CD4-positive, alpha-beta T cell (primary cell): ENCODE results near the gene FAM163B. TPM values are rescaled to one million over a fixed set of nuclear protein-coding genes. Genes with fewer than 3 reads are reported as not detected.

Experiments used
- ATAC-seq: fragments of 200-7000 bp; cut with Tn5 transposase; one replicate; pipeline ENCODE4 v1.10.0; 2022; ENCODE audit warnings: mild to moderate bottlenecking; ENCODE audit not compliant: poor library complexity
- CTCF ChIA-PET: fragments of 350-600 bp; sonication (Branson Sonifier 250); formaldehyde crosslinking; loops from one replicate; lab custom pipeline; 2021; ENCODE audit warnings: antibody characterized with exemption, inconsistent platforms; lab: Charles Lee
- POLR2A ChIA-PET: fragments of 350-600 bp; sonication (Branson Sonifier 250); formaldehyde crosslinking; loops from one replicate; lab custom pipeline; 2021; ENCODE audit warnings: antibody characterized with exemption, inconsistent platforms; lab: Charles Lee
- DNase-seq, 14 experiments: peaks; one replicate each; pipeline ENCODE4 v3.0.0-alpha.2; 2013 to 2020; ENCODE audit warnings: mixed read lengths in 2 of 14
- H3K27ac ChIP-seq, 2 donors: one replicate each; pipeline versions ENCODE4 v1.5.1 to v1.7.0; 2013; ENCODE audit warnings: low read length in 2 of 2, low read depth in 1 of 2, mild to moderate bottlenecking in 1 of 2
- H3K27me3 ChIP-seq, 2 experiments: 1 replicate in 1 of 2; 2 replicates in 1 of 2; pipeline versions ENCODE4 v1.6.1 to v1.7.0; 2013; ENCODE audit warnings: low read length in 2 of 2, control low read depth in 1 of 2, mild to moderate bottlenecking in 1 of 2, moderate library complexity in 1 of 2; ENCODE audit not compliant: insufficient read depth in 2 of 2, control insufficient read depth in 1 of 2
- H3K36me3 ChIP-seq: one replicate; pipeline ENCODE4 v1.6.1; 2013; ENCODE audit warnings: low read length, control low read depth; ENCODE audit not compliant: insufficient read depth
- H3K4me1 ChIP-seq: one replicate; pipeline ENCODE4 v1.6.1; 2013; ENCODE audit warnings: low read length, control low read depth; ENCODE audit not compliant: insufficient read depth
- H3K4me3 ChIP-seq: one replicate; pipeline ENCODE4 v1.5.1; 2013; ENCODE audit warnings: mild to moderate bottlenecking, low read length, moderate library complexity
- H3K9me3 ChIP-seq, 2 experiments: 1 replicate in 1 of 2; 2 replicates in 1 of 2; pipeline versions ENCODE4 v1.6.1 to v1.7.0; 2013; ENCODE audit warnings: low read length in 2 of 2, mild to moderate bottlenecking in 2 of 2, control low read depth in 1 of 2, moderate library complexity in 1 of 2; ENCODE audit not compliant: control insufficient read depth in 1 of 2, insufficient read depth in 1 of 2
- H3K27ac Mint-ChIP-seq: one replicate; pipeline ENCODE4 v1.8.0; 2020; ENCODE audit warnings: mixed read lengths
- H3K27me3 Mint-ChIP-seq: one replicate; pipeline ENCODE4 v1.8.0; 2021; ENCODE audit warnings: mixed read lengths
- H3K36me3 Mint-ChIP-seq: one replicate; pipeline ENCODE4 v1.8.0; 2021; ENCODE audit warnings: low read depth, mixed read lengths
- H3K4me1 Mint-ChIP-seq: one replicate; pipeline ENCODE4 v1.8.0; 2021; ENCODE audit warnings: low read depth, mixed read lengths
- H3K4me3 Mint-ChIP-seq: one replicate; pipeline ENCODE4 v1.8.0; 2020; ENCODE audit warnings: mild to moderate bottlenecking, mixed read lengths
- H3K9me3 Mint-ChIP-seq: one replicate; pipeline ENCODE4 v1.8.0; 2020; ENCODE audit warnings: mixed read lengths
- intact Hi-C, 2 experiments: fragments of 100-400 bp; cut with DNase I in 1 of 2; cut with micrococcal nuclease in 1 of 2; formaldehyde crosslinking; loops; one replicate each; pipeline versions ENCODE4 v1.15.1 to v1.9.0; 2023 to 2025; cut with DNase I, micrococcal nuclease
- total RNA-seq, 174 experiments: library from RNA in 2 of 174; stranded (reverse) in 2 of 174; gene quantifications; one replicate each; pipeline ENCODE4 v1.2.3 and lab custom pipeline; 2021 to 2026
- TF ChIP-seq, protein P1 (sequence below): fragments of 200-600 bp; IDR thresholded peaks from one replicate; pipeline ENCODE4 v1.8.0; 2022; ENCODE audit warnings: antibody characterized with exemption, mild to moderate bottlenecking

Gene FAM163B
- total RNA-seq, 2 experiments from 2014 or later: not detected

DNA sequence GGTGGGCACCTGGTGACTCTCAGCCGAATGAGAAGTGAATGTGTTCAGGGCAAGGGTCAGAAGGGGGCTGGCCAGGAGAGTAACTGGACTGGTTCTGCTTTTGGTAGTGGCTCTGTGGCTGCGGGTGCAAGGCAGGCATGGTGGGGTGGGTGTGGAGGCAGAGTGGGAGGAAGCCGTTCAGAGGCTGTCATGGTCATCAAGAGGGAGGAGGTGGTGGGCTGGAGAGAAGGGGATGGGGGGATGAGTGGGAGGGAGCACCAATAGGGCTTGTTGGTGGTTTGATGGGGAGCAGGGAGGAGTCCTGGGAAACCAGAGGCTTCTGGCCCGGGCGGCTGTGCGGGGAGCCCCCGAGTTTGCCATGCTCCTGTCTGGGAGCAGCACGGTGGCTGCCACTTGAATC lies 13.3 kb downstream of the FAM163B start:
- H3K27me3 ChIP-seq: no peaks in the 10 kb centered on the region
- no peaks in the 10 kb centered on the region for H3K4me1 ChIP-seq
- H3K9me3 ChIP-seq: peaks cover 14 to 32% of the 10 kb centered on the region in 2 experiments
- Mint-ChIP-seq H3K27ac (no peak overlapping the region), H3K27me3 (no peaks in the 10 kb centered on the region), H3K36me3 (no peaks in the 10 kb centered on the region), H3K4me3 (no peak overlapping the region), H3K4me1 (no peaks in the 10 kb centered on the region), H3K9me3 (peaks cover 9% of the 10 kb centered on the region)
- DNase-seq (no peak), ATAC-seq (no peak)
- no peaks in the 10 kb centered on the region for H3K36me3 ChIP-seq
- no peak overlapping the region for H3K27ac ChIP-seq
- CTCF ChIA-PET: no interaction called here
- POLR2A ChIA-PET: no interaction called here
- intact Hi-C loops: no loop called here
- no peak overlapping the region for H3K4me3 ChIP-seq
- TF ChIP-seq, protein P1, sequence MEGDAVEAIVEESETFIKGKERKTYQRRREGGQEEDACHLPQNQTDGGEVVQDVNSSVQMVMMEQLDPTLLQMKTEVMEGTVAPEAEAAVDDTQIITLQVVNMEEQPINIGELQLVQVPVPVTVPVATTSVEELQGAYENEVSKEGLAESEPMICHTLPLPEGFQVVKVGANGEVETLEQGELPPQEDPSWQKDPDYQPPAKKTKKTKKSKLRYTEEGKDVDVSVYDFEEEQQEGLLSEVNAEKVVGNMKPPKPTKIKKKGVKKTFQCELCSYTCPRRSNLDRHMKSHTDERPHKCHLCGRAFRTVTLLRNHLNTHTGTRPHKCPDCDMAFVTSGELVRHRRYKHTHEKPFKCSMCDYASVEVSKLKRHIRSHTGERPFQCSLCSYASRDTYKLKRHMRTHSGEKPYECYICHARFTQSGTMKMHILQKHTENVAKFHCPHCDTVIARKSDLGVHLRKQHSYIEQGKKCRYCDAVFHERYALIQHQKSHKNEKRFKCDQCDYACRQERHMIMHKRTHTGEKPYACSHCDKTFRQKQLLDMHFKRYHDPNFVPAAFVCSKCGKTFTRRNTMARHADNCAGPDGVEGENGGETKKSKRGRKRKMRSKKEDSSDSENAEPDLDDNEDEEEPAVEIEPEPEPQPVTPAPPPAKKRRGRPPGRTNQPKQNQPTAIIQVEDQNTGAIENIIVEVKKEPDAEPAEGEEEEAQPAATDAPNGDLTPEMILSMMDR: no peak

DNA sequence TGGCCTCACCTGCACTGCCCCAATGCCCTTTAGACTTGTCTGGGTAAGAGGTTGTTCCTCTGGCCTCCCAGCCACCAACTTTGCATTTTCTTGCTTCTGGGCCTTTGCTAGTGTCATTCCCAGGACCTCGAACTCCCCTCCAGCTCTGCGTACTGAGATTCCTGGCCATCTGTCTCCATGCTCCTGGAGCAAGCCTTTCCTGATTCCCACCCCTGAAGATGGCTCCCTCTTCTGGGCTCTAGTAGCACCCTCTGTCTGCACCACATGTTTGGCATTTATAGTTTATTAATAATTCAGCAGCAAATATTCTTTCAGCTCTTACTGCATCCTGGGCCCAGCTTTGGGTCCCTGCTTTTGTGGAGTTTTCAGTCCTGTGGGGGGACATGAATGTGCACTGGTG lies 14.9 kb downstream of the FAM163B start:
- ChIA-PET POLR2A (no interaction called here), CTCF (no interaction called here)
- H3K4me3 ChIP-seq: no peak overlapping the region
- H3K36me3 ChIP-seq: no peaks in the 10 kb centered on the region
- TF ChIP-seq, protein P1: no peak
- H3K9me3 Mint-ChIP-seq: peaks cover 9% of the 10 kb centered on the region
- no peaks in the 10 kb centered on the region for H3K27me3 Mint-ChIP-seq
- H3K9me3 ChIP-seq: peaks cover 14 to 35% of the 10 kb centered on the region in 2 experiments
- H3K4me1 Mint-ChIP-seq: no peaks in the 10 kb centered on the region
- H3K27ac ChIP-seq: no peak overlapping the region
- no peak overlapping the region for H3K4me3 Mint-ChIP-seq
- no peak overlapping the region for H3K27ac Mint-ChIP-seq
- H3K4me1 ChIP-seq: no peaks in the 10 kb centered on the region
- intact Hi-C loops: no loop called here
- no peaks in the 10 kb centered on the region for H3K36me3 Mint-ChIP-seq
- no peaks in the 10 kb centered on the region for H3K27me3 ChIP-seq
- DNase-seq (no peak), ATAC-seq (no peak)

DNA sequence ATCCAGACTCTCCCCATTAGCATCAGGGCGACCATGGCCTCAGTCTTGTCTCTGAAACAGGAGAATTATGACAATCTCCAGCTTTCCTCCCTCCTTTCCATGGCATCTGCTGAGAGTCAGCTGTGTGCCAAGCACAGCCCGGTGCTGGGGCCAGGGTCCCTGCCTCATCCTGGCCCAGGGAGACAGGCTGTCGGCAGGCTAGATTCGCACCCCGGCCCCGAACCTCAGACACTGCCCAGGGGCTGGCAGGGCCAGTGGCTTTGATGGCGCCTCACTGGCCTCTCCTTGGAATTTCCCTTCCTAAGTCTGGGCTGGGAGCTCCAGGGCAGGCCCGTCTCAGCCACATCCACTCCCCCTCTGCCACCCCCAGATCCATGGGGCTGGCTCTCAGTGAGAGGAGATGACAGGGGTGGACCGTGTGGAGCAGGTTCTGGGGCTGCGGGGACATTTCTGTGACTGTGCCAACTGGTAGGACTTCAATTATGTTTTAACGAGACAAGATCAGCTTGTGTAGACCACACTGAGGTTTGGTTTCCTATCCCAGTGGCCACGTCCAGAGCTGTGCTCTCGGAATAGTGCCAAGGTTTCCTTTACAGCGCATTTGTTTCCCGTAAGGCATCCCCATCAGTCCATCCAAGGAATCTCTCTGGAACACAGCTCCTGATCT lies 15.5 kb downstream of the FAM163B start:
- intact Hi-C loops: no loop called here
- H3K36me3 ChIP-seq: no peaks in the 10 kb centered on the region
- ATAC-seq: no peak
- H3K4me3 ChIP-seq: no peak overlapping the region
- no peak overlapping the region for H3K27ac ChIP-seq
- CTCF ChIA-PET: no interaction called here
- Mint-ChIP-seq H3K36me3 (no peaks in the 10 kb centered on the region), H3K4me1 (no peaks in the 10 kb centered on the region), H3K9me3 (peaks cover 9% of the 10 kb centered on the region), H3K27ac (no peak overlapping the region), H3K27me3 (no peaks in the 10 kb centered on the region), H3K4me3 (no peak overlapping the region)
- H3K4me1 ChIP-seq: no peaks in the 10 kb centered on the region
- POLR2A ChIA-PET: no interaction called here
- DNase-seq: no peak
- no peaks in the 10 kb centered on the region for H3K27me3 ChIP-seq
- H3K9me3 ChIP-seq: peaks cover 14 to 30% of the 10 kb centered on the region in 2 experiments
- TF ChIP-seq, protein P1: no peak
